ENCODE results near the gene FASLG. TPM values are rescaled to one million over a fixed set of nuclear protein-coding genes. Genes with fewer than 3 reads are reported as not detected.
"Not testable (repeated sequence)": the region's sequence is repeated elsewhere in the genome, so short reads cannot be mapped to it uniquely, and the experiment has no call there.

Gene FASLG, protein sequence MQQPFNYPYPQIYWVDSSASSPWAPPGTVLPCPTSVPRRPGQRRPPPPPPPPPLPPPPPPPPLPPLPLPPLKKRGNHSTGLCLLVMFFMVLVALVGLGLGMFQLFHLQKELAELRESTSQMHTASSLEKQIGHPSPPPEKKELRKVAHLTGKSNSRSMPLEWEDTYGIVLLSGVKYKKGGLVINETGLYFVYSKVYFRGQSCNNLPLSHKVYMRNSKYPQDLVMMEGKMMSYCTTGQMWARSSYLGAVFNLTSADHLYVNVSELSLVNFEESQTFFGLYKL
- total RNA-seq = under 1 TPM; 0.31 to 0.67 TPM

DNA sequence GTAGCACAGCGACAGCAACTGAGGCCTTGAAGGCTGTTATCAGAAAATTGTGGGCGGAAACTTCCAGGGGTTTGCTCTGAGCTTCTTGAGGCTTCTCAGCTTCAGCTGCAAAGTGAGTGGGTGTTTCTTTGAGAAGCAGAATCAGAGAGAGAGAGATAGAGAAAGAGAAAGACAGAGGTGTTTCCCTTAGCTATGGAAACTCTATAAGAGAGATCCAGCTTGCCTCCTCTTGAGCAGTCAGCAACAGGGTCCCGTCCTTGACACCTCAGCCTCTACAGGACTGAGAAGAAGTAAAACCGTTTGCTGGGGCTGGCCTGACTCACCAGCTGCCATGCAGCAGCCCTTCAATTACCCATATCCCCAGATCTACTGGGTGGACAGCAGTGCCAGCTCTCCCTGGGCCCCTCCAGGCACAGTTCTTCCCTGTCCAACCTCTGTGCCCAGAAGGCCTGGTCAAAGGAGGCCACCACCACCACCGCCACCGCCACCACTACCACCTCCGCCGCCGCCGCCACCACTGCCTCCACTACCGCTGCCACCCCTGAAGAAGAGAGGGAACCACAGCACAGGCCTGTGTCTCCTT is at the start of gene FASLG:
TSS of gene FASLG (plus strand) at position 233 of the 583 bp plus-strand sequence. CDS start at position 332, 99 bp downstream.
- peak; percentile 69 for DNase-seq
- intact Hi-C loops (cut with micrococcal nuclease) = loop anchor here (2.0 kb wide), 1 partner anchor 16 kb away; no protein-coding TSS in a partner anchor
- no peaks in the 10 kb centered on the region for H3K9me3 Mint-ChIP-seq
- CTCF ChIA-PET = interaction anchor here (0.9 to 4.2 kb wide), 4 partner anchors 16 to 65 kb away, joined by 3 to 22 read pairs (median 4); no protein-coding TSS in a partner anchor
- H3K27me3 Mint-ChIP-seq (ENCODE audit: low read depth) = peaks cover 3% of the 10 kb centered on the region
- H3K27ac Mint-ChIP-seq = peak within 1 kb of the TSS; percentile 78
- H3K4me3 Mint-ChIP-seq = peak within 1 kb of the TSS; percentile 62
- H3K4me1 Mint-ChIP-seq (ENCODE audit: low read depth) = peaks cover 62% of the 10 kb centered on the region
- H3K36me3 Mint-ChIP-seq (ENCODE audit: low read depth) = no peaks in the 10 kb centered on the region

DNA sequence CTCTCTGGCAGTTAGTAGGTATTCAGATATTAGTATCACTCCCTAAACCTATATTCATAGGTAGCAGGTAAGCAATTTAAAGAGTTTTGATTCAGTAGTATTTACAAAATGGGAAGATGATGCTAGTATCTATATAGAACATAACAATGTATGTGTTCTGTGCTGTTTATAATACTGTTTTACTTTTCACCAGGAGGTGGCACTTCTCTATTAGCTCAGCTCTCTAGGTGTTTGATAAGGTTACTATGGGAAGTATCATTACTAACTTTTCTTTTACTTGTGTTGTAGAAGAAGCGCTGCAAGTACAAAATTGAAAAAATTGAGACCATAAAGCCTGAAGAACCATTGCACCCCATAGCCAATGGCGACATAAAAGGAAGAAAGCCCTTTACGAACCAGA is 49.4 kb upstream of the FASLG start:
- Mint-ChIP-seq H3K36me3 (ENCODE audit: low read depth) (peaks cover 21% of the 10 kb centered on the region), H3K27ac (no peak overlapping the region), H3K4me1 (ENCODE audit: low read depth) (peaks cover 2% of the 10 kb centered on the region), H3K27me3 (ENCODE audit: low read depth) (no peaks in the 10 kb centered on the region), H3K9me3 (no peaks in the 10 kb centered on the region), H3K4me3 (no peak overlapping the region)
- CTCF ChIA-PET = interaction anchor here (0.9 to 6.7 kb wide), 15 partner anchors 11 to 158 kb away, joined by 3 to 117 read pairs (median 4); no protein-coding TSS in a partner anchor
- DNase-seq = no peak
- intact Hi-C loops (cut with micrococcal nuclease) = loop anchor here (1.0 to 2.0 kb wide), 5 partner anchors 30 to 180 kb away; no protein-coding TSS in a partner anchor

DNA sequence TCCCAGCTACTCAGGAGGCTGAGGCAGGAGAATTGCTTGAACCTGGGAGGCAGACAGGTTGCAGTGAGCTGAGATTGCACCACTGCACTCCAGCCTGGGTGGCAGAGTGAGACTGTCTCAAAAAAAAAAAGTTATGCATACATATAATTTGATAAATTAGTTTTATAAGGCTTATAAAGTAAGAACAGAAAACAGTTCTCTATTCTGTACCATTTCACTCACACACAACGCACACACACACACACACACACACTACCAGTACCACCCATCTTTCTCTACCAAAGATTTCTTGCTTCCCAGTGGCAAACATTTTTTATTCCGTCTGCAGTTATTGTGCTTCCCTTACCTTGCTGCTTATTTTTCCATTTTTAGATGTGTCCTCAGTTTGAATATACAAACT is 46.4 kb upstream of the FASLG start:
- no peaks in the 10 kb centered on the region for H3K9me3 Mint-ChIP-seq
- no peak for DNase-seq
- CTCF ChIA-PET = interaction anchor here (1.0 kb wide), 1 partner anchor 25 kb away, joined by 3 read pairs; no protein-coding TSS in a partner anchor
- no peak overlapping the region for H3K27ac Mint-ChIP-seq
- no peaks in the 10 kb centered on the region for H3K27me3 Mint-ChIP-seq (ENCODE audit: low read depth)
- H3K36me3 Mint-ChIP-seq (ENCODE audit: low read depth) = peaks cover 20% of the 10 kb centered on the region
- intact Hi-C loops (cut with micrococcal nuclease) = no loop called here
- H3K4me1 Mint-ChIP-seq (ENCODE audit: low read depth) = peaks cover 9% of the 10 kb centered on the region
- H3K4me3 Mint-ChIP-seq = no peak overlapping the region

DNA sequence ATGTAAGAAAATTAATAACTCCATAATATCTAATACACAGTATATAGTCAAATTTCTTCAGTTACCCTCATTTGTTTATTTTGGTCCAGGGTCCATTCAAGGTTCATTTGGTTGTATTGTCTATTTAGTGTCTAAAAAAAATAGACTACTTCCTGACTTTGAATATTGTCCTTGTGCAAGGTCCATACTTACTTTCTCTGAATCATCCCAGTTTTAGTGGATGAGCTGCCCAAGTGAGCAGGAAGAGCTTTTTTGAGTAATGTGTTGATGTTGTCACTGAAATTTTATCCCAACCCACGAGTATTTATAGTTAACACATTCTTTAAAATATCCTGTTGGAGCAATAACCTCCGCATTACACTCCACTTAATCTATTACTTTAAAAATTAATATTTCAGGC is 45.6 kb upstream of the FASLG start:
- CTCF ChIA-PET = no interaction called here
- Mint-ChIP-seq H3K27ac (no peak overlapping the region), H3K27me3 (ENCODE audit: low read depth) (no peaks in the 10 kb centered on the region), H3K4me1 (ENCODE audit: low read depth) (peaks cover 9% of the 10 kb centered on the region), H3K9me3 (peaks cover 6% of the 10 kb centered on the region), H3K36me3 (ENCODE audit: low read depth) (peaks cover 22% of the 10 kb centered on the region), H3K4me3 (no peak overlapping the region)
- intact Hi-C loops (cut with micrococcal nuclease) = no loop called here
- no peak for DNase-seq

DNA sequence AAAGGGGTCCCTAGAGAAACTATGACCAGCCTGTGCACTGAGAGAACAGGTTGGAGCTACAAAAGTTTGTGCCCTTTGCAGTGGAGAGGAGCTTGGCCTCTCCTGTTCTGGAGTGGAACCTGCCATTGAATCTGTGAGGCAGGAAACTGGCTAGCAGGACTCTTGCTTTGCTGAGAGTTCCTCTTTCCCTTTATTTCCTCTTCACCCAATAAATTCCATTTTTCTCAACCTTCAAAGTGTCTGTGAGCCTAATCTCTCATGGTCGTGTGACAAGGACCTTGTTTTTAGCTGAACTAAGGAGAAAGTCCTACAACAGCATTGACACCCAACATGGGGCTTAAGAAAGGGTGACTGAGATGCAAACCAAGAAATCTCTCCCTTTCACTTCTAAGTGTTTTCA is 42.7 kb upstream of the FASLG start:
- Mint-ChIP-seq H3K27me3 (ENCODE audit: low read depth) (no peaks in the 10 kb centered on the region), H3K4me1 (ENCODE audit: low read depth) (peaks cover 7% of the 10 kb centered on the region), H3K27ac (no peak overlapping the region), H3K4me3 (no peak overlapping the region), H3K9me3 (peaks cover 19% of the 10 kb centered on the region), H3K36me3 (ENCODE audit: low read depth) (peaks cover 6% of the 10 kb centered on the region)
- intact Hi-C loops (cut with micrococcal nuclease) = no loop called here
- CTCF ChIA-PET = interaction anchor here (1.3 to 2.9 kb wide), 2 partner anchors 16 to 104 kb away, joined by 4 to 12 read pairs; no protein-coding TSS in a partner anchor
- DNase-seq = no peak

DNA sequence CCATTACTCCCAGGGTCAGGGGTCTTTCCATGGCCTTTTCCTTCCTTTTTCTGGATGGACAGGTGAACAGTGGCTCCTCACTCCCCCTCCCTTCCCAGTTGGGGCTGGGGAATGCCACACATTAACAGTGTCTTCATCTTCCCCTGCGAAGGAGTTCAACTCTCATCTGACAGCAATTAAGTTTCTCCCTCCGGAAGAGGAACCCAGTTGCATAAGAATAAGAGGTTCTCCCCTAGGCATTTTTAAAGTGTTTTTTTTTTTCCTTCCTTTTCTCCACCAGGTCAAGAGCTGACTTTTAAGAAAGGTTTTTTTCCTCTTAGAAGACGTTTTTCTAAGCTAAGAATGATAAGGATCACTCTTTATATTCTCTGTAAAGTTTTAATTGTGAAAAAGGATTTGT is 42.3 kb upstream of the FASLG start:
- DNase-seq = no peak
- H3K4me3 Mint-ChIP-seq = no peak overlapping the region
- H3K27me3 Mint-ChIP-seq (ENCODE audit: low read depth) = no peaks in the 10 kb centered on the region
- intact Hi-C loops (cut with micrococcal nuclease) = no loop called here
- H3K36me3 Mint-ChIP-seq (ENCODE audit: low read depth) = peaks cover 2% of the 10 kb centered on the region
- H3K4me1 Mint-ChIP-seq (ENCODE audit: low read depth) = peaks cover 7% of the 10 kb centered on the region
- CTCF ChIA-PET = interaction anchor here (2.0 to 2.9 kb wide), 2 partner anchors 104 to 125 kb away, joined by 5 to 12 read pairs; no protein-coding TSS in a partner anchor
- H3K9me3 Mint-ChIP-seq = peaks cover 21% of the 10 kb centered on the region
- H3K27ac Mint-ChIP-seq = no peak overlapping the region

DNA sequence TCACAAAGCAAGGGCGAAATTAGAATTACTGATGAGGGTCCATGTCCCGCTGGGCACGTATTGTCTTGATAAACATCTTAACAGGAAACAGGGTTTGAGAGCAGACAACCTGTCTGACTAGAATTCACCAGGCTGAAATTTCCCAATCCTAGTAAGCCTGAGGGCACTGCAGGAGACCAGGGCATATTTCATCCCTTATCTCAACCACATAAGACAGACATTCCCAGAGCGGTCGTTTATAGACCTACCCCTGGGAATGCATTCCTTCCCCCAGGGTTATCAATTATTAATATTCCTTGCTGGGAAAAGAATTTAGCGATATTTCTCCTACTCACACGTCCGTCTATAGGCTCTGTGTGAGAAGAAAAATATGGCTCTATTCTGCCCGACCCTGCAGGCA is 38.3 kb upstream of the FASLG start:
- H3K27ac Mint-ChIP-seq; H3K27me3 Mint-ChIP-seq (ENCODE audit: low read depth); H3K4me1 Mint-ChIP-seq (ENCODE audit: low read depth); H3K36me3 Mint-ChIP-seq (ENCODE audit: low read depth); H3K4me3 Mint-ChIP-seq; DNase-seq; CTCF ChIA-PET; intact Hi-C loops (cut with micrococcal nuclease): not testable (repeated sequence)
- H3K9me3 Mint-ChIP-seq = peaks cover 24% of the 10 kb centered on the region

DNA sequence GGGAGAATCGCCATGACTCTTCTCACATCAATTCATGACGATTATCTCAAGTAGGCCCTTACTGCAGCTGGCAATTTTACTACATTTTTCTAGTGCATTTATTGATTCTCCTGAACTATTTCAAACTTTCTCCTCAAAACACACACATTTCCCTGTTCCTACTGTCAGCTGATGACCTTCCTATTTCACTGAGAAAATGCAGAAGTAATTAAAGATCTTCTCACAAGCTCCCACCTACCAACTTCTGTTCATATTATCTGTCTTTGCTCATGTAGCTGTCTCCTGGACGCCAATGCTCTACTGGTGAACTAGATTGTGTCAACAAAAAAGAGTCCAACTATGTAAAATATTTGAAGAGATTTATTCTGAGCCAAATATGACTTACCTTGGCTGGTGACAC is 36.4 kb upstream of the FASLG start:
- no peak for DNase-seq
- intact Hi-C loops (cut with micrococcal nuclease) = no loop called here
- Mint-ChIP-seq H3K27ac (no peak overlapping the region), H3K36me3 (ENCODE audit: low read depth) (peaks cover 2% of the 10 kb centered on the region), H3K4me3 (no peak overlapping the region), H3K9me3 (peaks cover 24% of the 10 kb centered on the region), H3K27me3 (ENCODE audit: low read depth) (peaks cover 5% of the 10 kb centered on the region), H3K4me1 (ENCODE audit: low read depth) (peaks cover 3% of the 10 kb centered on the region)
- CTCF ChIA-PET = interaction anchor here (1.1 to 2.1 kb wide), 4 partner anchors 13 to 106 kb away, joined by 3 to 6 read pairs (median 4); no protein-coding TSS in a partner anchor

DNA sequence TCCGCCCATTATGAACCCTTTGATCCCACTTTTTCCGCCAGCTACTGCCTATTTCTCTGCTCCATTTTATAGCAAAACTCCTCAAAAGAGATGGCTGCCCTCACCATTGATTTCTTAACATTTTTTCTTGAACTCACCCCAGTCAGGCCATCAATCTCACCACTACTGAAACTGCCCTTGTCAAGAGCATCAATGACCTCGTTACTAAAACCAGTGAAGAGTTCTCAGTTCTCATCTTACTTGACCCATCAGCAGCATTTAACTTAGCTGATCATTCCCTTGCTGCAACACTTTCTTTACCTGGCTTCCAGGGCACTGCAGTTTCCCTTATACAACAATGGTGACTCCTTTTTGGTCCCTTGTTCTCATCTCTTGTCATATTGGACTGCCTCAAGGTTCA is 35.2 kb upstream of the FASLG start:
- peaks cover 17% of the 10 kb centered on the region for H3K9me3 Mint-ChIP-seq
- peaks cover 13% of the 10 kb centered on the region for H3K4me1 Mint-ChIP-seq (ENCODE audit: low read depth)
- H3K4me3 Mint-ChIP-seq = no peak overlapping the region
- no peaks in the 10 kb centered on the region for H3K36me3 Mint-ChIP-seq (ENCODE audit: low read depth)
- H3K27ac Mint-ChIP-seq = no peak overlapping the region
- H3K27me3 Mint-ChIP-seq (ENCODE audit: low read depth) = peaks cover 5% of the 10 kb centered on the region
- intact Hi-C loops (cut with micrococcal nuclease) = no loop called here
- no peak for DNase-seq
- CTCF ChIA-PET = interaction anchor here (1.0 kb wide), 2 partner anchors 14 to 104 kb away, joined by 3 read pairs; no protein-coding TSS in a partner anchor

DNA sequence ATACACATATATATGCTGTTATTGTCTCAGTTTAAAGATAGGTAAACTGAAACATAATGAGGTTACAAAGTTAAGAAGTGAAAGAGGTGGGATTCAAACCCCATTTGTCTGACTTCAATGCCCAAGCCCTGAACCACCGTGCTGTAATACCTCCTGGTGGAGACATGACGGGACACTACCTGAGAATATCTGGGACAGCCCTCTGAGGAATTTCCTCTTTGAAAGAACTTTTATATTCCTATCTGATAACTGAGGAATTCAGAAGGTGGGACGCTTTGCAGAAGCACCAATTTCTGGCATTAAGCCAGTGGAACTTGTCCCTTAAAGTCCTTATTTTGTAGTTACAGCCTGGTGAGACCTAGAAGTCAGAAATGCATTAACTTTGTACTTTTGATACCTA is 32.1 kb upstream of the FASLG start:
- Mint-ChIP-seq H3K27me3 (ENCODE audit: low read depth) (peaks cover 5% of the 10 kb centered on the region), H3K9me3 (peaks cover 3% of the 10 kb centered on the region), H3K4me1 (ENCODE audit: low read depth) (peaks cover 37% of the 10 kb centered on the region), H3K4me3 (no peak overlapping the region), H3K27ac (no peak overlapping the region), H3K36me3 (ENCODE audit: low read depth) (no peaks in the 10 kb centered on the region)
- no peak for DNase-seq
- CTCF ChIA-PET = no interaction called here
- intact Hi-C loops (cut with micrococcal nuclease) = no loop called here

DNA sequence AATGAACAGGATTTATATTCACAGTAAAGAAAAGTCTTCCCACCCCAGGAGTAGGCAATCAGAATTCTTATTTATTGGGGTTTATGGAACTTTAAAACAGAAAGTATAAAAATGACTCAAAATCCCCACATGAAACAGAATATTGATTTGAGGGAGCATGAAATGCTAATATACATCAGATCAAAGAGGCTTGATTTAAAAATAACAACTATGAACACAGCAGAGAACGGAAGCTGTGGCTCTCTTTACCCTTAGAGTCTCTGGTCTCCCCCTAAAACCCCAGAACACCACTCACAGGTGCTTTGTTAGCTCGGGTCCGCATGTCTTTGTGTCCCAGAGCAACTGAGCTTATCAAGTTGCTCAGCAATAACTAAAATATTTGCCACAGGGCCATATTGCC is 31.2 kb upstream of the FASLG start:
- no peak overlapping the region for H3K4me3 Mint-ChIP-seq
- CTCF ChIA-PET = interaction anchor here (1.3 kb wide), 1 partner anchor 99 kb away, joined by 3 read pairs; no protein-coding TSS in a partner anchor

DNA sequence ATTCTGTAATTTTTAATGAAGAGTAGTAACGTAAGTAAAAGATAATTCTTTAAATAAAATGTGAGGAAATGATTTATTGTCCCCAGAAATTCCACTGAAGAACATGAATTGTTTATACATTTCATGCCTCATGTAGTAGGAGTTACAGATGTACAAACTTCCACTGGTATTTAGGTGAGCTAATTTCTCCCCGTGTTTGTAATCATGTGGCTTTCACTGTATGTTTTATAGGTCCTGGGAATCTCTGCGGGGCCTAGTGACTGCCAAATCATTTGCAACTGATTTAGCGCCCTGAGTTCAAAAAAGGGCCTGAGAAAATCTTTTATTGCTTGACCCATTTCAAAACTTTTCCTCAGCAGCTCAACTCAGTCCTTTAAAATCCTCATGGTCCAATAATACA is 30.5 kb upstream of the FASLG start:
- intact Hi-C loops (cut with micrococcal nuclease) = no loop called here
- Mint-ChIP-seq H3K4me1 (ENCODE audit: low read depth) (peaks cover 42% of the 10 kb centered on the region), H3K27me3 (ENCODE audit: low read depth) (peaks cover 5% of the 10 kb centered on the region), H3K36me3 (ENCODE audit: low read depth) (no peaks in the 10 kb centered on the region), H3K4me3 (no peak overlapping the region), H3K9me3 (no peaks in the 10 kb centered on the region), H3K27ac (no peak overlapping the region)
- CTCF ChIA-PET = interaction anchor here (1.3 kb wide), 1 partner anchor 99 kb away, joined by 3 read pairs; no protein-coding TSS in a partner anchor
- DNase-seq = no peak

More for the DNA sequence above, 31.2 kb upstream of the FASLG start:
- no peaks in the 10 kb centered on the region for H3K9me3 Mint-ChIP-seq
- no peak overlapping the region for H3K27ac Mint-ChIP-seq
- intact Hi-C loops (cut with micrococcal nuclease) = no loop called here
- no peaks in the 10 kb centered on the region for H3K36me3 Mint-ChIP-seq (ENCODE audit: low read depth)
- no peak for DNase-seq
- peaks cover 39% of the 10 kb centered on the region for H3K4me1 Mint-ChIP-seq (ENCODE audit: low read depth)
- H3K27me3 Mint-ChIP-seq (ENCODE audit: low read depth) = peaks cover 5% of the 10 kb centered on the region

All from activated naive CD4-positive, alpha-beta T cell treated with anti-CD3 and anti-CD28 coated beads for 36 hours (primary cell).